ENCODE measurements around the gene RASEF. TPM values are rescaled to one million over a fixed set of nuclear protein-coding genes. Genes with fewer than 3 reads are reported as not detected.

RASEF gene
- total RNA-seq, 3 donors from 2014 or later: 0.05 TPM; not detected in 2

DNA sequence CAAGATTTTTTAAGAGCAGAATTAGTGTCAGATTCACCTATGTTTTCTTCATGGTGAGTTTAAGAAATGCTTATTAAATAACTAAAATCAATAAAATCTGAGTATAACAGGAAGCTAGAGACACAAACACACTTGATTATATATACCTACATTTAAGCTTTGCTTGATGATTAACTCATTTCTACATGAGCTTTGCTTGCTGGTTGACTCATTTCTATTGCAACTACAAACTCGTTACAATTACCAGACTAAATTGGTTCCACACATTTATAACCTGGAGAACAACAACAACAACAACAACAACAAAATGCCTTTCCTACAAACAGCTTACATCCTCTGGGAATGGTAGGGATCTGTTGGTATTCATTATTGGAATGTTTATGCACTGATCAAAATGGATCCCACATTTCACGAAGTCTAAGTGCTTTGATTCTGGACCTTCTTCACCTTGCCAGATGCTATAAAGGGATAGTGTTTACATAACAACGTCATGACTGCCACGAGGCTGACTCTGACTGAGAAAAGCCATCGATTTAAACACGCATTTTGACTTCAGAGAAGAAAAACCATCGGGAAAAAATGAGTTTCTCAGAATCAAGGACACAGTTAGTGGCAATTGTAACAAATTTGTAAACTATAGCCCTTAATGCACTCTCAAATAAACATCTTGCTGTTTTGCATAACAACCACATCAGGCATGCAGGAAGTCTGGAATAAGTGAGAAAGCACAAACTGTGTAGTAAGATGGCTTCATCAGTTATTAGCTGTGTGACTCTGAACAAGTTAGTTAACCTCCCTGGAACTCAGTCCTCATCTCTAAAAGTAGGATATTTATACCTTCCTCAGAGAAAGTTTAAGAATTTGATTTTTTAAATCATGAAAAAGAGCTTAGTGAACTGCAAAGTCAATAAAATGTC is 49.8 kb downstream of the RASEF start:
- DNase-seq (no peak), ATAC-seq (no peak)
- no peak overlapping the region for H3K4me3 Mint-ChIP-seq
- peaks cover 5% of the 10 kb centered on the region for H3K27me3 Mint-ChIP-seq (ENCODE audit: low read depth)
- peaks cover 2% of the 10 kb centered on the region for H3K4me1 Mint-ChIP-seq (ENCODE audit: low read depth)
- H3K36me3 Mint-ChIP-seq (ENCODE audit: insufficient read depth): no peaks in the 10 kb centered on the region
- H3K9me3 Mint-ChIP-seq: no peaks in the 10 kb centered on the region

- no peak for DNase-seq
- Mint-ChIP-seq H3K4me3 (no peak overlapping the region), H3K9me3 (no peaks in the 10 kb centered on the region), H3K4me1 (ENCODE audit: low read depth) (peaks cover 2% of the 10 kb centered on the region), H3K27me3 (ENCODE audit: low read depth) (peaks cover 10% of the 10 kb centered on the region), H3K36me3 (ENCODE audit: insufficient read depth) (no peaks in the 10 kb centered on the region)
- no peak for ATAC-seq
These were observed 50.6 kb downstream of the RASEF start for GRCh38 chr9:83012168-83012921.

DNA sequence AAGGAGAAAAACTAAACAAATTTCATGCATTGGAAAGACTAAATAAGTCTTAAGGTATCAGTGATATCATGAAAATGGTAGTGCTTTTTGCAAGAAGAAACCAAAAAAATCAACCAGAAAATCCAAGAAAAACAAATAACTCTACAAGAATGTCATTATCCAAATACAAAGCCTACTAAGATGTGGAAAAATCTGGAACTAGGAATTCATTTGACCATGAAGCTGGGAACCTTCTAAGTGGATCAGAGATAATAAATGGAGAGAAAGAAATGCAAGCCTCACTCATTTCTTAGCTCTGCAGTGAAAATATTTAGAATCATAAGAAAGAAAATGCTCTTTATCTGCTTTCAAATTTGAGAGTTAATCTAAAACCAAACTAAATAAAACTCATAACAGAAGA is 51.3 kb downstream of the RASEF start:
- H3K27me3 Mint-ChIP-seq (ENCODE audit: low read depth): peaks cover 12% of the 10 kb centered on the region
- H3K36me3 Mint-ChIP-seq (ENCODE audit: insufficient read depth): no peaks in the 10 kb centered on the region
- H3K4me1 Mint-ChIP-seq (ENCODE audit: low read depth): peaks cover 2% of the 10 kb centered on the region
- DNase-seq (no peak), ATAC-seq (no peak)
- H3K9me3 Mint-ChIP-seq: no peaks in the 10 kb centered on the region
- no peak overlapping the region for H3K4me3 Mint-ChIP-seq

GRCh38 chr9:83007521-83008300 is 55.2 kb downstream of the RASEF start:
- no peaks in the 10 kb centered on the region for H3K9me3 Mint-ChIP-seq
- H3K4me1 Mint-ChIP-seq (ENCODE audit: low read depth): peaks cover 2% of the 10 kb centered on the region
- peaks cover 8% of the 10 kb centered on the region for H3K27me3 Mint-ChIP-seq (ENCODE audit: low read depth)
- DNase-seq: no peak
- no peak overlapping the region for H3K4me3 Mint-ChIP-seq
- no peak for ATAC-seq
- no peaks in the 10 kb centered on the region for H3K36me3 Mint-ChIP-seq (ENCODE audit: insufficient read depth)

DNA sequence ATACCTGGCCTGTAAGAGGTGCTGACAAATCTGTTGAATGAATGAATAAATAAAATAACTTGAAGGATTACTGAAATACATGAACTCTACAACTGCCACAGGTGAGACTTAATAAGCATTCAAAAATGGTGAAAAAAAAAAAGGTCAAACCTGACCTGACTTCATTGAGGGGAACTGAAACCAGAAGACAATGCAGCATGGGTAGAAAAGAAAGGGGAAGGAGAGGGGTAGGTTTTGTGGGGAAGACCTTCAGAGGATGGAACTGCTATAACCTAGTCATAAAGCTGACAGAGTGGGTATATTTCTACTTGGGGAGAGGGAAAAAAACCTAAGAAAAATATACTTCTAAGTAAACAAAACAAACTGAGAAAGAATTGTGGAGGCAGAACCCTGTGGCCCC is 56.6 kb downstream of the RASEF start:
- ATAC-seq (no peak), DNase-seq (no peak)
- Mint-ChIP-seq H3K4me1 (ENCODE audit: low read depth) (no peaks in the 10 kb centered on the region), H3K4me3 (no peak overlapping the region), H3K9me3 (no peaks in the 10 kb centered on the region), H3K27me3 (ENCODE audit: low read depth) (peaks cover 8% of the 10 kb centered on the region), H3K36me3 (ENCODE audit: insufficient read depth) (no peaks in the 10 kb centered on the region)

DNA sequence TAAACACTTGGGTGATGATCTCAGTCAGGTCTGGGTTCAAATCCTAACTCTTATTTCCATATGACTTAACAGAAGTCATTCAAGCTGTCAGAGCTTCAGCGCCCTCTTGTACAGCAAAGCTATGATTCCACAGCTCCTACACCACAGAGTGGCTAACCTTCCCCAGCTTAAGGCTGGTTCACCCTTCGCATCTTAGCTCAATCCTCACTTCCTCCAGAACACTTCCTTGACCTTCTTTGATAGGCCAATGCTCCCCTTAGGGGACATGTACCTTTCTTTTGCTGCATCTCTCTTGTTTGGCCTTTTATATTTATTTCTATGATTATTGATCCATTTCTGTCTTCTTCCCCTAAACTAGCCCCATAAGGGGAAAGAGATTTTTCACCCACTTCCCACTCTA is 57.0 kb downstream of the RASEF start:
- DNase-seq (no peak), ATAC-seq (no peak)
- H3K4me3 Mint-ChIP-seq: no peak overlapping the region
- no peaks in the 10 kb centered on the region for H3K36me3 Mint-ChIP-seq (ENCODE audit: insufficient read depth)
- H3K4me1 Mint-ChIP-seq (ENCODE audit: low read depth): no peaks in the 10 kb centered on the region
- H3K9me3 Mint-ChIP-seq: no peaks in the 10 kb centered on the region
- peaks cover 8% of the 10 kb centered on the region for H3K27me3 Mint-ChIP-seq (ENCODE audit: low read depth)

- Mint-ChIP-seq H3K4me1 (ENCODE audit: low read depth) (no peaks in the 10 kb centered on the region), H3K36me3 (ENCODE audit: insufficient read depth) (no peaks in the 10 kb centered on the region), H3K9me3 (no peaks in the 10 kb centered on the region), H3K4me3 (no peak overlapping the region), H3K27me3 (ENCODE audit: low read depth) (peaks cover 8% of the 10 kb centered on the region)
- ATAC-seq (no peak), DNase-seq (no peak)
These were observed 57.6 kb downstream of the RASEF start for GRCh38 chr9:83005361-83005760.

DNA sequence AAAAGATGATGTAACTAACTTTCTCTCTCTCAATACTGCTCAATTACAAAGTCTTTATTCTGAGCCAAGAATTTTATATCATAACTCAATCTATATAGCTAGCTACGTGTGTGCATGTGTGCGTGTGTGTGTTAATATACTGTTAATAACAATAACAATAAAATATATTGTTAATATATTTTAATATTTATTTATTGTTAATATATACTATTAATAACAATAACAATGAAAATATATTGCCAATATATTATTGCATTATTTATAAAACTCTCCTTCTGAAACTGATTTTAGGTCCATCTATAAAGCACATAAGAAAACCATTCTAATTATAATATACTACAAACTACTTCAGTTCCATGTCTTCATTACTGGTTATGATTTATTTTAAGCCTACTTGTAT is 60.6 kb downstream of the RASEF start:
- no peaks in the 10 kb centered on the region for H3K9me3 Mint-ChIP-seq
- ATAC-seq (no peak), DNase-seq (no peak)
- peaks cover under 1% of the 10 kb centered on the region for H3K27me3 Mint-ChIP-seq (ENCODE audit: low read depth)
- no peaks in the 10 kb centered on the region for H3K36me3 Mint-ChIP-seq (ENCODE audit: insufficient read depth)
- H3K4me1 Mint-ChIP-seq (ENCODE audit: low read depth): no peaks in the 10 kb centered on the region
- no peak overlapping the region for H3K4me3 Mint-ChIP-seq

DNA sequence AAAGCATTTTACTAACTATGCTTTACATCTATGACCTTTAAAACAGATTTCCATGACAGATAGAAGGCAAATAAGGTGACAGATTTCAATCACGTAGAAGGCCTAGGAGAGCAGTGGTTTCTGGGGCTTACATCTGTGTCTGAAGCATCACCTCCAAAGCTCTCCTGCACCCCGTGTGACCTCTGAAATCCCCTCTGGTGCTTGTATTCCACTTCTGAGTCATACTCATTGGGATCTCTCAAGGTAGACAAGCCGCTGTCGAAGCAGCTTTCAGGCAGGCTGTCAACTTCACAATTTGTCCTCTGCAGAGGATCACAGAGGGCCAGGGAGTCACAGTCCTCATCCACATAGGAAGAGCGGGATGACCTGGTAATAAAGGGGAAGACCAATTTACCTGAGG is 62.2 kb downstream of the RASEF start:
- no peak overlapping the region for H3K4me3 Mint-ChIP-seq
- no peaks in the 10 kb centered on the region for H3K36me3 Mint-ChIP-seq (ENCODE audit: insufficient read depth)
- ATAC-seq (no peak), DNase-seq (no peak)
- no peaks in the 10 kb centered on the region for H3K4me1 Mint-ChIP-seq (ENCODE audit: low read depth)
- no peaks in the 10 kb centered on the region for H3K9me3 Mint-ChIP-seq
- H3K27me3 Mint-ChIP-seq (ENCODE audit: low read depth): no peaks in the 10 kb centered on the region

GRCh38 chr9:82998409-82998808 is 64.5 kb downstream of the RASEF start:
- no peak overlapping the region for H3K4me3 Mint-ChIP-seq
- no peaks in the 10 kb centered on the region for H3K27me3 Mint-ChIP-seq (ENCODE audit: low read depth)
- H3K9me3 Mint-ChIP-seq: no peaks in the 10 kb centered on the region
- no peaks in the 10 kb centered on the region for H3K36me3 Mint-ChIP-seq (ENCODE audit: insufficient read depth)
- ATAC-seq: no peak
- H3K4me1 Mint-ChIP-seq (ENCODE audit: low read depth): no peaks in the 10 kb centered on the region
- no peak for DNase-seq

DNA sequence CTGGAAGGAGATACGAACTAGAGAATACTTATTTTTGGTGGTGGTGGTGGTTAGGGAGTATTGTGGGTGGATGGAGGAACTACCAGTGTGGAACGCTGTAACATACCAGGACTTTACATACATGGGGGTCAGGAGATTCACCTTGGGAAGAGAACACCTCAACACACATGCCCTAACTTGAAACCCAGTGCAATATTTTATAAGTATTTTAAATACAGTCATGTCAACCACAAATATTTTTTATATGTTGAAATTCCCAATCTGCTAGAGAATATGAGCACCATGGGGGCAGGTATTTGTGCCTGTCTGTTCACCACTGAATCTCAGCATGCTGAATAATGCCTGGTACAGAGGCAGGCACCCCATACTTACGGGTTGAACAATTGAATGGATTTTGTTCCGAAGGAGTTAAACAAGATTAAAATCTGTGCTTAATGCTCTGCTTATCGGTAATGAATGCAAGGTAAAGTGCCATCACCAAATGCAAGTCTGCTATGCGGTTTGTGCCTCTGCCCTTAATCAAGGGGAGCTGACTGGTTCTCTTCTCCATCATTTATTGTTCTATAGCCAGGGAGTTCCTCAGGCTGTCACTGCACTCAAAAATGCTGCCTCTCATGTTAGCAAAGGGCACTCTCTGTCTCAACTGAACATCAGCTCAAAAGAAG is 65.3 kb downstream of the RASEF start:
- H3K4me3 Mint-ChIP-seq: no peak overlapping the region
- DNase-seq (no peak), ATAC-seq (no peak)
- no peaks in the 10 kb centered on the region for H3K4me1 Mint-ChIP-seq (ENCODE audit: low read depth)
- H3K36me3 Mint-ChIP-seq (ENCODE audit: insufficient read depth): no peaks in the 10 kb centered on the region
- H3K9me3 Mint-ChIP-seq: no peaks in the 10 kb centered on the region
- H3K27me3 Mint-ChIP-seq (ENCODE audit: low read depth): no peaks in the 10 kb centered on the region

- ATAC-seq (no peak), DNase-seq (no peak)
- H3K36me3 Mint-ChIP-seq (ENCODE audit: insufficient read depth): no peaks in the 10 kb centered on the region
- no peaks in the 10 kb centered on the region for H3K27me3 Mint-ChIP-seq (ENCODE audit: low read depth)
- H3K4me1 Mint-ChIP-seq (ENCODE audit: low read depth): no peaks in the 10 kb centered on the region
- no peak overlapping the region for H3K4me3 Mint-ChIP-seq
- no peaks in the 10 kb centered on the region for H3K9me3 Mint-ChIP-seq
These were observed 66.0 kb downstream of the RASEF start for GRCh38 chr9:82996941-82997340.

DNA sequence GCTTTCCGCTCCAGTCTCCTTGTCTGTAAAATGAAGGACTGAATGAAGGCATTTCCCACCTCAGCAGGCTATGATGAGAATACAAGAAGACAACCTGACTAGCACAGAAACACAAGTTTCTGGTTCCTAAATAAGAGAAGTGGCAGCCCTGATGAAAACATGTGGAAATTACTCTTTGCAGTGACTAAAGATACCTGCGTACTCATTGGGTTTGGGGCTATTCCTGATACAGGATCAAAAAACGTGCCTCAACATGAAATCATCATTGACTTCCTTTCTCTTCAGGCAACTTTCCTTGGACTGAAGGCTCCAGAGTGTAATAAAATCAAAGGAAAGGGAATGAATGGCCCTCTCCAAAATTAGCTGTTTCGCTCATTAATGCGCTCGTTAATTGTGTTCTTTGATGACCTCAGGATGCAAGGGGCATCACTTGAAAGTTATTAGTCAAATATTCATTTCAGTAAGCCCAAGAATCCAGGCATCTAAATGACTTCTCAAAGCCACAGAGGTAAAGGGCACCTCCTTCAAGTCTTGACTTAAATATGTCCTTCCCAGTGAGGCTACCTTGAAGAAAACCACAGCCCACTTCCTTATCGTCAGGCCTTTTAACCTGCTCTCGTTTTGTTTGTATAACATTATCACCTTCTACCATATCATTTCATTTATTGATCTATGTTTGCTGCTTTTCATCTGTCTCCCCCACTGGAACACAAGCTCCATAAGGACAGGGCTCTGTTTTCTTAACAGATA is 68.9 kb downstream of the RASEF start:
- no peak for DNase-seq
- H3K36me3 Mint-ChIP-seq (ENCODE audit: insufficient read depth): no peaks in the 10 kb centered on the region
- ATAC-seq: no peak
- H3K27me3 Mint-ChIP-seq (ENCODE audit: low read depth): no peaks in the 10 kb centered on the region
- H3K4me3 Mint-ChIP-seq: no peak overlapping the region
- H3K4me1 Mint-ChIP-seq (ENCODE audit: low read depth): no peaks in the 10 kb centered on the region
- H3K9me3 Mint-ChIP-seq: no peaks in the 10 kb centered on the region
